ENCODE measurements around the gene SUMO4.

Gene SUMO4

DNA sequence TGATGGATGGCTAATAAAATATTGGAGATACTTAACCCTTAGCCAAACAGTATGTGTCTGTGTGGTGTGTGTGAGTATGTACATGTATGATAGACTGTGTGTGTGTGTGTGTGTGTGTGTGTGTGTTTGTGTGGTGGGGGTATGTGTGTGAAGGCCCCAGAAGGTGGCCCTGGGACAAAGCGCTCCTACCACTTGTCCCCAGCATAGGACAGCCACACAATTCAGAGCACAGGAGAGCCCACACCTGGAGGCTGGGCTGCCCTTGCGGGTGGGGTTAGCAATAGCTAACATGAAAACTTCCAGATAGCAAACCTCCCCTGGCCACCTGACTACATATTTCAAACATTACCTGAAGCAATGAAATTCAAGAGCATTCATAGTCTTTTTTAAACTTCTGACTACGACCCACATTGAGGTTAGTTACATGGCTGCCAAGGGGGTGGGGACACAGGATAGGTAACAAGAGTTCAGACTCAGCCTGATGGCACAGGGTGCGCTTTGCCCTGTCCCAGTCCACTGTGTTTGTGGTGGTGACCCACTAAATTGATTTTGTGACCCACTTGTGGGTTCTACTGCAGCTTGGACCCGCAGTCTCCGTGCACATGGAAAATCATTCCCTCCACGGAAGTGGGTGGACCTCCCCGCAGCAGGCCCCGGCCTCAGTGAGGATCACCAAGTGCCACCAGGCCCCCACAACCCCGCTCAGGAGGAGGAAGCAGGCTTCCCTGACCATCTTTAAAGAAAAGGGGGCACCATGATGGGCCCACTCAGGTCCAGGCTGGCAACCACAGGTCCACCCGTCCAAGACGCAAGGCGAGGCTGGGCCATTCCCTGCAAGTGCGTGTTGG is 50.0 kb downstream of the SUMO4 start:
- TF ChIP-seq, protein P1, sequence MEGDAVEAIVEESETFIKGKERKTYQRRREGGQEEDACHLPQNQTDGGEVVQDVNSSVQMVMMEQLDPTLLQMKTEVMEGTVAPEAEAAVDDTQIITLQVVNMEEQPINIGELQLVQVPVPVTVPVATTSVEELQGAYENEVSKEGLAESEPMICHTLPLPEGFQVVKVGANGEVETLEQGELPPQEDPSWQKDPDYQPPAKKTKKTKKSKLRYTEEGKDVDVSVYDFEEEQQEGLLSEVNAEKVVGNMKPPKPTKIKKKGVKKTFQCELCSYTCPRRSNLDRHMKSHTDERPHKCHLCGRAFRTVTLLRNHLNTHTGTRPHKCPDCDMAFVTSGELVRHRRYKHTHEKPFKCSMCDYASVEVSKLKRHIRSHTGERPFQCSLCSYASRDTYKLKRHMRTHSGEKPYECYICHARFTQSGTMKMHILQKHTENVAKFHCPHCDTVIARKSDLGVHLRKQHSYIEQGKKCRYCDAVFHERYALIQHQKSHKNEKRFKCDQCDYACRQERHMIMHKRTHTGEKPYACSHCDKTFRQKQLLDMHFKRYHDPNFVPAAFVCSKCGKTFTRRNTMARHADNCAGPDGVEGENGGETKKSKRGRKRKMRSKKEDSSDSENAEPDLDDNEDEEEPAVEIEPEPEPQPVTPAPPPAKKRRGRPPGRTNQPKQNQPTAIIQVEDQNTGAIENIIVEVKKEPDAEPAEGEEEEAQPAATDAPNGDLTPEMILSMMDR (IDR thresholded peaks at IDR 0.05; ENCODE audit: low read length, missing control alignments) = no peak
- DNase-seq (ENCODE audit: low read depth) = no peak
- H3K4me3 ChIP-seq (replicated peaks; ENCODE audit: low read depth, low read length) = no peak overlapping the region
